H1 (cell line): ENCODE results near the gene ME3. TPM values are rescaled to one million over a fixed set of nuclear protein-coding genes. Genes with fewer than 3 reads are reported as not detected.

Experiments used
- ATF3 ChIP-seq: IDR thresholded peaks from 2 replicates; pipeline ENCODE4 v1.6.1; 2011; ENCODE audit warnings: low read depth, mild to moderate bottlenecking, low read length; ENCODE audit not compliant: insufficient read depth
- CBX8 ChIP-seq: fragments of 300-800, 300-1000 bp; sonication (generic); IDR thresholded peaks from 2 replicates; pipeline ENCODE4 v1.7.1; 2016; ENCODE audit warnings: low read depth, low read length, borderline replicate concordance
- FOSL1 ChIP-seq: IDR thresholded peaks from 2 replicates; pipeline ENCODE4 v1.6.1; 2011; ENCODE audit warnings: mild to moderate bottlenecking, low read depth, low read length, moderate library complexity; ENCODE audit not compliant: insufficient read depth
- NRF1 ChIP-seq: IDR thresholded peaks from 2 replicates; pipeline ENCODE4 v1.6.1; 2011; ENCODE audit warnings: mild to moderate bottlenecking, low read depth, low read length, improper control_type of control experiment
- SUZ12 ChIP-seq: fragments of 200-600 bp; sonication (generic); IDR thresholded peaks from 2 replicates; pipeline ENCODE4 v1.6.1; 2012; ENCODE audit warnings: mild to moderate bottlenecking, inconsistent platforms, low read length, moderate library complexity, mixed read lengths
- polyA plus RNA-seq, 7 experiments: library from polyadenylated mRNA; depleted of rRNA in 3 of 7; stranded (reverse) in 5 of 7; unstranded in 2 of 7; fragments of >200 nt in 5 of 7; fragments of 200-250 nt in 2 of 7; gene quantifications; 1 replicate in 5 of 7; 2 replicates in 1 of 7; 4 replicates in 1 of 7; pipeline versions ENCODE4 v1.2.1 to v1.2.3, GENCODE V29; 2011 to 2013; ENCODE audit warnings: missing spikeins in 2 of 7, mixed read lengths in 2 of 7
- total RNA-seq: library from RNA; stranded (reverse); fragmentation: NEBNext Ultra II Directional; extraction: Animal tissue kit (Norgen Biotek cat#: 25700); gene quantifications from 2 replicates; pipeline ENCODE4 v1.2.1, GENCODE V29; 2021

ME3 gene
- total and polyA plus RNA-seq, 2 of the 8 experiments (the other 6 are each of a cell fraction or from before 2014, with no cell fraction given), result 1.5 to 2.8 TPM

DNA sequence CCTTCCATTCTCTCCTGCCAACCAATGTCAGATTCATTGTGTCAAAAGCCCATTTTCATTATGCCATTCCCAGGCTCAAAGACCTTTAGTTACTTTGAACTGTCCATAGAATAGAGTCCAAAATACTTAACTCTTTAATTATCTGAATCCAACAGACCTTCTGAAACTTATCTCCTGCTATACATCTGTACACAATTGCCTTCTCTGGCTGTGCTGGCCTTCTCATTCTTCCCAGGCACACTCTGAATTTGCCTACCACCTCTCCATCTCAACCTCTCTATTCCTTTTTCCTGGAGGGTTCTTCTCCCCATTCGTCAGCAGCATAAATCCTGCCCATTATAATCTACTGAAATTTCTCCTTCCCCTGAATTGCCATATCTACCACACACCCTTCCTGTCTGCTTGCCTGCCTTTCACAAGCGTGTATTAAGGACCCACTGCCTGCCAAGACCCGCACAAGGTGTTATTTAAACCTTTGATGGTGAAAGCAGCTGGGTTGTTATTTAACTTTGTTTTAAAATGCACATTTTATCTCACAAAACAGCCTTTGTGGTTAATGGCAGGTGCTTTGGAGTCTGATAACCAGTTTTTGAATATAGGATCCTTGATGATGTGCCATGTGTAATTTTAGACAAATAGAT is 171.8 kb downstream of the ME3 start (continued):
- no peak for TF ChIP-seq ATF3
- no peak for TF ChIP-seq FOSL1
- no peak for TF ChIP-seq SUZ12
- TF ChIP-seq NRF1, result no peak
- TF ChIP-seq CBX8, result no peak
